Heart right ventricle (tissue), 16 donors: ENCODE data around the gene APLNR. TPM values are rescaled to one million over a fixed set of nuclear protein-coding genes. Genes with fewer than 3 reads are reported as not detected.

Experiments used
- ATAC-seq, 8 donors: fragments of 200-7000 bp; cut with Tn5 transposase; one replicate each; pipeline ENCODE4 v1.9.1; 2020; ENCODE audit warnings: mild to moderate bottlenecking in 8 of 8, moderate library complexity in 8 of 8, moderate number of reproducible peaks in 1 of 8
- DNase-seq, 2 donors: peaks; one replicate each; pipeline ENCODE4 v3.0.0-alpha.2; 2020
- H3K27ac ChIP-seq, 10 donors: fragments of 200-600 bp; sonication (generic) in 2 of 10; one replicate each; pipeline versions ENCODE4 v1.5.0 to v1.8.0; 2020 to 2022; ENCODE audit warnings: mild to moderate bottlenecking in 3 of 10
- H3K27me3 ChIP-seq, 7 donors: fragments of 200-600 bp; one replicate each; pipeline ENCODE4 v1.8.0; 2021 to 2022; ENCODE audit warnings: mild to moderate bottlenecking in 2 of 7
- H3K36me3 ChIP-seq, 9 donors: fragments of 200-600 bp; sonication (generic) in 1 of 9; one replicate each; pipeline versions ENCODE4 v1.5.0 to v1.8.0; 2020 to 2022; ENCODE audit warnings: mild to moderate bottlenecking in 2 of 9
- H3K4me1 ChIP-seq, 9 donors: fragments of 200-600 bp; sonication (generic) in 1 of 9; one replicate each; pipeline versions ENCODE4 v1.5.0 to v1.8.0; 2020 to 2022; ENCODE audit warnings: mild to moderate bottlenecking in 4 of 9
- H3K4me3 ChIP-seq, 10 donors: fragments of 200-600 bp; sonication (generic) in 2 of 10; one replicate each; pipeline versions ENCODE4 v1.5.0 to v1.8.0; 2020 to 2022; ENCODE audit warnings: mild to moderate bottlenecking in 7 of 10, moderate library complexity in 2 of 10
- H3K9me3 ChIP-seq, 11 donors: fragments of 200-600 bp in 10 of 11; sonication (generic) in 2 of 11; one replicate each; pipeline versions ENCODE4 v1.5.0 to v1.8.0; 2013 to 2022; ENCODE audit warnings: mild to moderate bottlenecking in 2 of 11, control low read depth in 1 of 11, moderate library complexity in 1 of 11
- WGBS, 2 donors: extraction: QIAGEN DNeasy Blood & Tissue Kit; methylation state at CpG; one replicate each; pipeline ENCODE4 v1.1.7; 2013; ENCODE audit warnings: inconsistent platforms in 1 of 2; 5-methylcytosine and 5-hydroxymethylcytosine counted together
- intact Hi-C, 10 donors: fragments of 100-400 bp; cut with DNase I; formaldehyde crosslinking; loops; one replicate each; pipeline versions ENCODE4 v1.11.1 to v1.14.2; 2022
- polyA plus RNA-seq, 2 donors: library from polyadenylated mRNA; stranded (reverse); fragments of 200-250 nt; gene quantifications; one replicate each; pipeline ENCODE4 v1.2.3, GENCODE V29; 2013
- total RNA-seq, 10 donors: library from RNA; stranded (reverse); fragmentation: NEBNext Ultra II Directional in 3 of 10; extraction: Animal tissue kit (Norgen Biotek cat#: 25700) in 3 of 10; gene quantifications; one replicate each; pipeline versions ENCODE4 v1.2.1 to v1.2.4, GENCODE V29; 2021 to 2023
- TF ChIP-seq, protein P1 (sequence below), 9 donors: fragments of 200-600 bp; sonication (generic) in 2 of 9; IDR thresholded peaks; one replicate each; pipeline versions ENCODE4 v1.5.0 to v1.8.0; 2021 to 2022; ENCODE audit warnings: antibody characterized with exemption in 9 of 9, mild to moderate bottlenecking in 5 of 9, moderate library complexity in 1 of 9
- donor health status: Arrhythmogenic right ventricular cardiomyopathy.
- donor health status: ischemic (EF 13 %, LVEDD 7.1; RV severe dilation, severe dysfunction).
- donor health status: healthy with polysubstance abuse.
- donor health status: DM: no; HTN: yes; CAD: no.
- donor health status: DM: no; HTN: no; CAD: no.
- donor health status: ischemic (EF 25% LVEDD 6.9; RV normal size, moderate dysfunction).
- donor health status: ischemic (EF 25% LVEDD 5.7; RV mildly dilated, moderate dysfunction).
- donor health status: healthy.
- donor health status: DM: yes; HTN: yes; CAD: no.
- donor health status: Ischemic cardiomyopathy.
- donor health status: ischemic (EF 35%, LVEDD 5.7; RV mildly dilated, moderate dysfunction).
- donor health status: nonischemic (EF 11% LVEDD 7.7; RV severe dilation, severe dysfunction).
- donor health status: DM: yes; HTN: yes; CAD: no.
- donor health status: PGD.
- donor health status: ischemic (EF 29% LVEDD 5.4; RV normal size, mild dysfunction).
- donor health status: nonischemic (EF 23%, LVEDD 6.1; RV moderate dilation, normal function).

Gene APLNR
- total and polyA plus RNA-seq, 12 donors: 2.0 to 39.3 (median 11.8) TPM

DNA sequence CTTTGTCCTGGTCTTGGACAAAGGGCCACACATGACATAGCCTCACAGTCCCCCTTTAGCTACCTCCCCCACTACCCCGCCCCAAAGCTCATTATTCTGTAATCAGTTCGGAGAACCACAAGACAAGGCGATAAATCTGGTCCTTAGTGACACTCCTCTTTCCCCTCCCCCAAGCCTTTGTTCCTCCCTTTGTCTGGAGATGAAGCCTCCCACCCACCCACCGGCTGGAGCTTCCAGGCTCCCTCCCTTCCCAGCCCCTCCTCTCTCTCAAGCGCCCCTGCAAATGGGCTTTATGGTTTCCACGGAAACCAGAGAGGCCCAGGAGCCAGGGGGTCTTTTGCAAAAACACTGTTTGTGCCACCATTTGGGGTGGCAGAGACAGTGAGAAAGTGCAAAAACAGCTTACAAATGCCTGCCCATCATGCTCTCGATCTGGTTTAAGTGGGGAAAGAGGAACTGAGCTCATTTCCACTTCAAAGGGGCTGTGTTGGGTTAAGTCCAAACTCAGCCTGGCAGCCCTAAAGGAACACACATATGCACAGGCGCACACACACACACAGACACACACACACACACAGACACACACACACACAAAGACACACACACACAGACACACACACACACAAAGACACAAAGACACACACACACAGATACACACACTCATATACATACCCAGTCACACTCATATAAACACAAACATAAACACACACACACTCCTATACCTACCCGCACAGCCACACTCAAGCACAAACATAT lies 23.5 kb downstream of the APLNR start:
- Histone ChIP-seq H3K4me3 (peak overlapping the region in 1 of 10 donors; percentile 23), H3K27ac (peak overlapping the region in 9 of 10 donors; percentile 42 to 80 (median 61)), H3K36me3 (no peaks in the 10 kb centered on the region), H3K27me3 (peaks cover 0 to 11% (median 4%) of the 10 kb centered on the region in 7 donors), H3K9me3 (no peaks in the 10 kb centered on the region), H3K4me1 (peaks cover 2 to 80% (median 49%) of the 10 kb centered on the region in 9 donors)
- intact Hi-C loops: no loop called here
- DNase-seq (no peak), ATAC-seq (peak; percentile 41 to 65 (median 54))
- TF ChIP-seq, protein P1, sequence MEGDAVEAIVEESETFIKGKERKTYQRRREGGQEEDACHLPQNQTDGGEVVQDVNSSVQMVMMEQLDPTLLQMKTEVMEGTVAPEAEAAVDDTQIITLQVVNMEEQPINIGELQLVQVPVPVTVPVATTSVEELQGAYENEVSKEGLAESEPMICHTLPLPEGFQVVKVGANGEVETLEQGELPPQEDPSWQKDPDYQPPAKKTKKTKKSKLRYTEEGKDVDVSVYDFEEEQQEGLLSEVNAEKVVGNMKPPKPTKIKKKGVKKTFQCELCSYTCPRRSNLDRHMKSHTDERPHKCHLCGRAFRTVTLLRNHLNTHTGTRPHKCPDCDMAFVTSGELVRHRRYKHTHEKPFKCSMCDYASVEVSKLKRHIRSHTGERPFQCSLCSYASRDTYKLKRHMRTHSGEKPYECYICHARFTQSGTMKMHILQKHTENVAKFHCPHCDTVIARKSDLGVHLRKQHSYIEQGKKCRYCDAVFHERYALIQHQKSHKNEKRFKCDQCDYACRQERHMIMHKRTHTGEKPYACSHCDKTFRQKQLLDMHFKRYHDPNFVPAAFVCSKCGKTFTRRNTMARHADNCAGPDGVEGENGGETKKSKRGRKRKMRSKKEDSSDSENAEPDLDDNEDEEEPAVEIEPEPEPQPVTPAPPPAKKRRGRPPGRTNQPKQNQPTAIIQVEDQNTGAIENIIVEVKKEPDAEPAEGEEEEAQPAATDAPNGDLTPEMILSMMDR (IDR thresholded peaks at IDR 0.05): no peak
- WGBS, 2 donors: 31 to 32% methylated on average over 9 of the region's 9 CpGs

DNA sequence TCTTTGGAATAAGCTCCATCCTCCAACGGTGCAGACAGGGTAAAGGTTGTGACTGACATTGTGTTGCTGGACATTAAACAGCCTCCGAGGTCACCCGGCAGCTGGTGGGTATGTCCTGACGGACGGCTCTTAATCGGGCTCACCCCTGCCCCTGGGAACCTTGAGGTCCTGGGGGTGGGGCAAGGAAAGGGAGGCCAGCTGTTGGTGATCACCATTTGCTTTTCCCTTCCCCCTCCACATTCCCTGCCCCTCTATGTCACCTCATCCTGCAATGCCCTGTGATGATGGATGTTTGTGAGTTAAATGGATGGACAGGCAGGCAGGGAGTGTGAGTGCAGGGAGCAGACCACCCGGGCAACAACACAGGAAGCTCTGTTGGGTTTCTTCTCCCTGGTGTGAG lies 26.3 kb downstream of the APLNR start:
- no peaks in the 10 kb centered on the region for H3K36me3 ChIP-seq
- intact Hi-C loops: no loop called here
- ATAC-seq (peak in 1 of 8 donors; percentile 33), DNase-seq (no peak)
- peak overlapping the region in 3 of 10 donors; percentile 52 to 58 (median 55) for H3K27ac ChIP-seq
- TF ChIP-seq, protein P1 (IDR thresholded peaks at IDR 0.05): no peak
- whole genome bisulfite sequencing, 2 donors: 20 to 23% methylated on average over 7 of the region's 7 CpGs
- H3K4me3 ChIP-seq: no peak overlapping the region
- peaks cover 0 to 11% (median 4%) of the 10 kb centered on the region in 7 donors for H3K27me3 ChIP-seq
- no peaks in the 10 kb centered on the region for H3K9me3 ChIP-seq
- H3K4me1 ChIP-seq: peaks cover 2 to 77% (median 39%) of the 10 kb centered on the region in 9 donors

DNA sequence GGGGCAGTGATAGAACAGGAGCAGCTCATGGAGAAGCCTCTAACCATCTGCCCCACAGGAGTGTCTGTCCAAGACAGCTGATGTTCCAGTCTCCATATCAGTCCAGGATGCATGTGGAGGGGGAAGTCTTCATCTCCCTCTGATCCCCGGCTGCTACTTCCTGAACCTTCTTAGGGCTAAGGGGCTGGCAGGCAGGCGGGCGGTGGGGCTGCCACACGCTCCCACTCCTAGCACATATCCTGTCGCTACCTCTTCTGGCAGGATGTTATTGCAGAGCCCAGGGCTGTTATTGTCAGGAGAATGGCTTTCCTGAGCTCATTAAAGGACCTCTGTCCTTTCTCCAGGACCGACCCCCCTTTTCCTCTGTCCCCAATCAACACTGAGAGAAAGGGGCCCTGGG lies 29.9 kb downstream of the APLNR start:
- Histone ChIP-seq H3K9me3 (no peaks in the 10 kb centered on the region), H3K27me3 (peaks cover 0 to 11% (median 0%) of the 10 kb centered on the region in 7 donors), H3K36me3 (no peaks in the 10 kb centered on the region), H3K4me1 (peaks cover 8 to 79% (median 36%) of the 10 kb centered on the region in 9 donors), H3K27ac (peak overlapping the region in 4 of 10 donors; percentile 6 to 73 (median 33)), H3K4me3 (no peak overlapping the region)
- no peak for DNase-seq
- intact Hi-C loops: loop anchor here in 1 of 10 donors (5.0 kb wide), 1 partner anchor 75 kb away; no protein-coding TSS in a partner anchor
- TF ChIP-seq, protein P1 (IDR thresholded peaks at IDR 0.05): no peak
- ATAC-seq: peak in 3 of 8 donors; percentile 9 to 28 (median 28)
- 60 to 70% methylated on average over 6 of the region's 6 CpGs for WGBS, 2 donors

DNA sequence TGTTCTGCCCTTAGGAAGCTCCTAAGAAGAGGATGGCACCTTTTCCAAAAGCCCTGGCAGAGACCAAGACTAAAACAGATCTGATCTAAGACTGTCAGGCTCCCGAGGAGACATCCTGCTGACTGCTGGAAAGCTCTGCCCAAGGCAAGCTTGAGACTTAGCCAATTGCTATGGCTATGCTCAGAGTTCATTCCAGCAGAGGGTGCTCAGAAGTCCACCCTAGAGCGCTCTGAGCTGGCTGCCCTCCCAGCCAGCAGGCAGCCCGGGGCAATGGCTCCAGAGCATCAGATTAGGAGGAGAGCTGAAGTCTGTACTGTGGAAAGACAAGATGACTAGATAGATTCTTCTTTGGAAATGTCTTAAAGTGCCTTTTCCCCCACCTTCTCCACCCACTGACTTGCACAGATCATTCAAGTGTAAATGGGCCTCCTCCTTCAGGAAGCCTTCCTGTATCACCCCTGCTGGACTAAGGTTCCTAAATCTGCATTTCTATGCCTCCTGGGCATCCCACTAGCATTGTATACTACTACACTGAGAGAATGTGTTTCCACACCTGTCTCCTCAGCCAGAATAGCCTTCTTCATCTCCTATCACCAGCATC lies 31.9 kb downstream of the APLNR start:
- Histone ChIP-seq H3K9me3 (no peaks in the 10 kb centered on the region), H3K27me3 (peaks cover 0 to 4% (median 0%) of the 10 kb centered on the region in 7 donors), H3K4me1 (peaks cover 26 to 84% (median 52%) of the 10 kb centered on the region in 9 donors), H3K4me3 (no peak overlapping the region), H3K27ac (peak overlapping the region in 7 of 10 donors; percentile 6 to 83 (median 46)), H3K36me3 (no peaks in the 10 kb centered on the region)
- DNase-seq (peak in 1 of 2 donors; percentile 30), ATAC-seq (peak in 7 of 8 donors; percentile 13 to 49 (median 22))
- TF ChIP-seq, protein P1 (IDR thresholded peaks at IDR 0.05): peak in 5 of 9 donors; percentile 16 to 48 (median 37)
- 27 to 35% methylated on average over 3 of the region's 3 CpGs for WGBS, 2 donors
- intact Hi-C loops: loop anchor here in 1 of 10 donors (5.0 kb wide), 1 partner anchor 73 kb away; no protein-coding TSS in a partner anchor
